ENCODE measurements around the gene JMJD8. TPM values are rescaled to one million over a fixed set of nuclear protein-coding genes. Genes with fewer than 3 reads are reported as not detected.

The JMJD8 gene
- total and polyA plus RNA-seq, 10 donors = 24.9 to 58.7 (median 35.9) TPM

- no peak for DNase-seq
- TF ChIP-seq CTCF (IDR thresholded peaks at IDR 0.05 in 8 of 11, conservative IDR thresholded peaks at IDR 0.05 in 3 of 11) (no peak), POLR2AphosphoS5 (IDR thresholded peaks at IDR 0.05) (no peak), POLR2A (IDR thresholded peaks at IDR 0.05) (no peak)
- no peaks in the 10 kb centered on the region for H3K9me3 ChIP-seq
- H3K27me3 ChIP-seq (replicated peaks in 1 of 7) = no peaks in the 10 kb centered on the region
- WGBS, 5 donors = 92 to 95% (median 92%) methylated on average over 12 of the region's 12 CpGs
- H3K27ac ChIP-seq = no peak overlapping the region
- H3K36me3 ChIP-seq = peaks cover 0 to 60% (median 0%) of the 10 kb centered on the region in 6 donors
- H3K4me1 ChIP-seq = peaks cover 0 to 20% (median 12%) of the 10 kb centered on the region in 6 donors
- H3K4me3 ChIP-seq = no peak overlapping the region
- intact Hi-C loops (cut with DNase I; ENCODE audit: low total_unique reads) = no loop called here
These were observed 30.1 kb downstream of the JMJD8 start for GRCh38 chr16:654034-654433.

GRCh38 chr16:652454-653305 lies 31.5 kb downstream of the JMJD8 start:
- 82 to 94% (median 90%) methylated on average over 22 to 28 of the region's 28 CpGs for WGBS, 5 donors
- intact Hi-C loops (cut with DNase I; ENCODE audit: low total_unique reads) = no loop called here
- no peak overlapping the region for H3K4me3 ChIP-seq
- H3K36me3 ChIP-seq = peaks cover 0 to 49% (median 0%) of the 10 kb centered on the region in 6 donors
- no peak for TF ChIP-seq POLR2AphosphoS5 (IDR thresholded peaks at IDR 0.05)
- H3K27me3 ChIP-seq (replicated peaks in 1 of 7) = no peaks in the 10 kb centered on the region
- H3K27ac ChIP-seq = no peak overlapping the region
- H3K9me3 ChIP-seq = no peaks in the 10 kb centered on the region
- H3K4me1 ChIP-seq = peaks cover 11 to 34% (median 26%) of the 10 kb centered on the region in 6 donors
- DNase-seq = no peak

GRCh38 chr16:651844-652243 lies 32.3 kb downstream of the JMJD8 start:
- Histone ChIP-seq H3K4me1 (peaks cover 13 to 42% (median 34%) of the 10 kb centered on the region in 6 donors), H3K9me3 (no peaks in the 10 kb centered on the region), H3K4me3 (no peak overlapping the region), H3K27me3 (replicated peaks in 1 of 7) (no peaks in the 10 kb centered on the region), H3K27ac (no peak overlapping the region), H3K36me3 (peaks cover 0 to 40% (median 0%) of the 10 kb centered on the region in 6 donors)
- TF ChIP-seq POLR2AphosphoS5 (IDR thresholded peaks at IDR 0.05) (no peak), POLR2A (IDR thresholded peaks at IDR 0.05) (no peak), CTCF (IDR thresholded peaks at IDR 0.05 in 8 of 11, conservative IDR thresholded peaks at IDR 0.05 in 3 of 11) (no peak)
- no peak for DNase-seq
- WGBS, 5 donors = 88 to 94% (median 91%) methylated on average over 12 to 22 of the region's 22 CpGs
- intact Hi-C loops (cut with DNase I; ENCODE audit: low total_unique reads) = no loop called here

- no peaks in the 10 kb centered on the region for H3K9me3 ChIP-seq
- DNase-seq = peak; percentile 88
- H3K27ac ChIP-seq = peak overlapping the region in 6 of 8 donors; percentile 80 to 96 (median 90)
- WGBS, 5 donors = 2 to 6% (median 3%) methylated on average over 23 to 44 of the region's 44 CpGs
- intact Hi-C loops (cut with DNase I; ENCODE audit: low total_unique reads) = no loop called here
- peaks cover 0 to 21% (median 0%) of the 10 kb centered on the region in 6 donors for H3K36me3 ChIP-seq
- TF ChIP-seq CTCF (IDR thresholded peaks at IDR 0.05 in 8 of 11, conservative IDR thresholded peaks at IDR 0.05 in 3 of 11) (no peak), POLR2A (IDR thresholded peaks at IDR 0.05) (no peak), POLR2AphosphoS5 (IDR thresholded peaks at IDR 0.05) (no peak)
- peaks cover 13 to 56% (median 47%) of the 10 kb centered on the region in 6 donors for H3K4me1 ChIP-seq
- H3K4me3 ChIP-seq = peak overlapping the region; percentile 52 to 94 (median 84)
- no peaks in the 10 kb centered on the region for H3K27me3 ChIP-seq (replicated peaks in 1 of 7)
These were observed 34.5 kb downstream of the JMJD8 start for GRCh38 chr16:649631-650030.

Data from spleen (tissue), 11 donors.